ENCODE data around the gene KHK. TPM values are rescaled to one million over a fixed set of nuclear protein-coding genes. Genes with fewer than 3 reads are reported as not detected.

Gene KHK
- total and polyA plus RNA-seq, 9 of the 15 experiments (the other 6 are each of a cell fraction or from before 2014, with no cell fraction given), result 1.5 to 10.7 (median 5.2) TPM

- TF ChIP-seq MYBL2 (IDR thresholded peaks at IDR 0.05; ENCODE audit: low read depth) (no peak), MYBL2 (CRISPR knock-in tag; IDR thresholded peaks at IDR 0.05; ENCODE audit: borderline replicate concordance) (no peak), PRMT5 (CRISPR knock-in tag; IDR thresholded peaks at IDR 0.05) (no peak), ZNF239 (CRISPR knock-in tag; IDR thresholded peaks at IDR 0.05) (no peak), ELF1 (tag; IDR thresholded peaks at IDR 0.05) (no peak), DMBX1 (CRISPR knock-in tag; IDR thresholded peaks at IDR 0.05; ENCODE audit: borderline replicate concordance) (no peak), KAT7 (CRISPR knock-in tag; IDR thresholded peaks at IDR 0.05; ENCODE audit: borderline replicate concordance) (no peak), TSHZ1 (CRISPR knock-in tag; IDR thresholded peaks at IDR 0.05) (no peak), NFE2L1 (tag; IDR thresholded peaks at IDR 0.05; ENCODE audit: borderline replicate concordance, low read depth) (no peak), SMAD3 (CRISPR knock-in tag; conservative IDR thresholded peaks at IDR 0.05) (no peak), ZNF583 (CRISPR knock-in tag; IDR thresholded peaks at IDR 0.05) (no peak), ZNF280B (CRISPR knock-in tag; IDR thresholded peaks at IDR 0.05) (no peak), ETS2 (tag; IDR thresholded peaks at IDR 0.05; ENCODE audit: borderline replicate concordance, poor library complexity, severe bottlenecking) (no peak), WHSC1 (IDR thresholded peaks at IDR 0.05; ENCODE audit: low read length) (no peak), ILK (tag; IDR thresholded peaks at IDR 0.05; ENCODE audit: borderline replicate concordance, low read depth) (no peak), PCBP1 (IDR thresholded peaks at IDR 0.05; ENCODE audit: low read depth, low read length, poor library complexity, severe bottlenecking) (peak; percentile 23), ZNF274 (IDR thresholded peaks at IDR 0.05; ENCODE audit: borderline replicate concordance, low read depth, low read length) (no peak), GTF2B (IDR thresholded peaks at IDR 0.05; ENCODE audit: extremely low read depth, insufficient read length) (no peak), NKRF (IDR thresholded peaks at IDR 0.05; ENCODE audit: borderline replicate concordance) (no peak), CBX5 (IDR thresholded peaks at IDR 0.05; ENCODE audit: borderline replicate concordance, low read depth) (no peak), ZNF174 (CRISPR knock-in tag; IDR thresholded peaks at IDR 0.05) (no peak)
Measured at GRCh38 chr2:27086090-27086723, 365 bp upstream of the KHK start (continued).
